Measurements from ENCODE around the gene FDPS.

GRCh38 chr1:155285631-155286044 is 23.0 kb upstream of the FDPS start:
- TF ChIP-seq CTCF (IDR thresholded peaks at IDR 0.05) (no peak), POLR2A (IDR thresholded peaks at IDR 0.05) (no peak)
